Cardiac muscle cell (in vitro differentiated cells and primary cell): ENCODE results near the gene RNASEH2A. TPM values are rescaled to one million over a fixed set of nuclear protein-coding genes. Genes with fewer than 3 reads are reported as not detected.
"Not testable (repeated sequence)": the region's sequence is repeated elsewhere in the genome, so short reads cannot be mapped to it uniquely, and the experiment has no call there.

Experiments used
- DNase-seq, 2 donors: peaks; one replicate each; pipeline versions ENCODE4 v3.0.0 to v3.0.0-alpha.2; 2010 to 2017; ENCODE audit warnings: low read depth in 1 of 2, low spot score in 1 of 2
- H3K27ac ChIP-seq: fragments of 200-600 bp; sonication (generic); 2 replicates; pipeline ENCODE4 v1.5.1; 2016
- H3K27me3 ChIP-seq: fragments of 200-600 bp; sonication (generic); 2 replicates; pipeline ENCODE4 v1.6.0; 2016; ENCODE audit warnings: control low read depth
- H3K36me3 ChIP-seq: fragments of 200-600 bp; sonication (generic); 2 replicates; pipeline ENCODE4 v1.5.1; 2016; ENCODE audit warnings: control low read depth
- H3K4me1 ChIP-seq: fragments of 200-600 bp; sonication (generic); 2 replicates; pipeline ENCODE4 v1.8.1; 2017; ENCODE audit warnings: low read depth, mild to moderate bottlenecking, mixed run types
- H3K4me3 ChIP-seq: fragments of 200-600 bp; sonication (generic); 2 replicates; pipeline ENCODE4 v1.5.1; 2016; ENCODE audit warnings: mild to moderate bottlenecking
- H3K9me3 ChIP-seq: fragments of 200-600 bp; sonication (generic); 2 replicates; pipeline ENCODE4 v1.5.1; 2017; ENCODE audit warnings: low read depth, mild to moderate bottlenecking, control low read depth
- polyA plus RNA-seq: library from polyadenylated mRNA; unstranded; fragments of >200 nt; fragmentation: Nextera tagmentation; extraction: Ambion mirVana; gene quantifications from 2 replicates; pipeline ENCODE4 v1.2.1, GENCODE V29; 2016
- total RNA-seq: library from RNA; depleted of rRNA; stranded (reverse); fragments of >200 nt; gene quantifications from 2 replicates; pipeline ENCODE4 v1.2.3, GENCODE V29; 2016
- TF ChIP-seq, protein P1 (sequence below): IDR thresholded peaks from 2 replicates; pipeline ENCODE4 v1.5.1; 2012; ENCODE audit warnings: low read depth, mild to moderate bottlenecking, low read length

The RNASEH2A gene
- total and polyA plus RNA-seq, 2 experiments from 2014 or later, result 29.0 to 40.4 TPM

DNA sequence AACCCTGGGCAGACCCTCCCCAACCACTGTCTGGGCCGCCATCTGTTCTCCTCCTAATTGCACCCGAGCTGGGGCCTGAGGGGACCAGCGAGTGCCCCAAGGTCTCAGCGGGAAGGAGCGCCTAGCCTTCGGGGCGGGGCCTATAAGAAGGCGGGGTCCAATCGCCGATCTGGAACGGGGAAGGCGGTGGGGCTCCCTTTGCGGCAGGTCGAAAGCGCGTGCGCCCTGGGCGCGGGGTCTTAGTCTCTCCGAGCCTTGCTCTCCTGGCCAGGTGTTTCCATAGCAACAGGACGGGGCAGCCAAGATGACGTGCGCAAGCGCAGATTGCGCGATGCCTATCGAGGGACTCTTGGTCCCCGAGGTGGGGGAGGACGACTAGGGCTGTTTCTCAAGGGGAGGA lies 34.7 kb downstream of the RNASEH2A start:
- Histone ChIP-seq H3K4me1 (no peaks in the 10 kb centered on the region), H3K27ac (no peak overlapping the region), H3K4me3 (peak overlapping the region; percentile 23), H3K36me3 (no peaks in the 10 kb centered on the region), H3K27me3 (peaks cover 15% of the 10 kb centered on the region), H3K9me3 (no peaks in the 10 kb centered on the region)
- TF ChIP-seq, protein P1, sequence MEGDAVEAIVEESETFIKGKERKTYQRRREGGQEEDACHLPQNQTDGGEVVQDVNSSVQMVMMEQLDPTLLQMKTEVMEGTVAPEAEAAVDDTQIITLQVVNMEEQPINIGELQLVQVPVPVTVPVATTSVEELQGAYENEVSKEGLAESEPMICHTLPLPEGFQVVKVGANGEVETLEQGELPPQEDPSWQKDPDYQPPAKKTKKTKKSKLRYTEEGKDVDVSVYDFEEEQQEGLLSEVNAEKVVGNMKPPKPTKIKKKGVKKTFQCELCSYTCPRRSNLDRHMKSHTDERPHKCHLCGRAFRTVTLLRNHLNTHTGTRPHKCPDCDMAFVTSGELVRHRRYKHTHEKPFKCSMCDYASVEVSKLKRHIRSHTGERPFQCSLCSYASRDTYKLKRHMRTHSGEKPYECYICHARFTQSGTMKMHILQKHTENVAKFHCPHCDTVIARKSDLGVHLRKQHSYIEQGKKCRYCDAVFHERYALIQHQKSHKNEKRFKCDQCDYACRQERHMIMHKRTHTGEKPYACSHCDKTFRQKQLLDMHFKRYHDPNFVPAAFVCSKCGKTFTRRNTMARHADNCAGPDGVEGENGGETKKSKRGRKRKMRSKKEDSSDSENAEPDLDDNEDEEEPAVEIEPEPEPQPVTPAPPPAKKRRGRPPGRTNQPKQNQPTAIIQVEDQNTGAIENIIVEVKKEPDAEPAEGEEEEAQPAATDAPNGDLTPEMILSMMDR, result no peak
- peak; percentile 52 to 92 for DNase-seq

DNA sequence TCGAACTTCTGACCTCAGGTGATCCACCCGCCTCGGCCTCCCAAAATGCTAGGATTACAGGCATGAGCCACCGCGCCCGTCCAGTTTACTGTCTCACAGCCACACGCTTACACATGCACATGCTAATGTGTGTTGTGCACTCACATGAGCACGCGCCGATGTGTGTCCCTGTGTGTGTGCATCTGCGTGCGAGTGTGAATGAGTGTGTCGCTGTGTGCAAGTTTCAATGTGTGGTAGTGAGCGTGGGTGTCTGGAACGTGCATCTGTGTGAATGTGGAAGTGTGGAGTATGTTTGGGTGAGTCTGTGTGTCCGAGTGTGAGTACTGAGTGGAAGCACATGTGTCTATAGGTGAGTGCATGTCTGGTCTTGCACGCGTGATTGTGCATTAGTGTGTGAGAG lies 36.1 kb downstream of the RNASEH2A start:
- no peaks in the 10 kb centered on the region for H3K36me3 ChIP-seq
- H3K27ac ChIP-seq, result no peak overlapping the region
- TF ChIP-seq, protein P1, result no peak
- no peaks in the 10 kb centered on the region for H3K4me1 ChIP-seq
- no peak overlapping the region for H3K4me3 ChIP-seq
- no peaks in the 10 kb centered on the region for H3K9me3 ChIP-seq
- DNase-seq, result no peak
- peaks cover 11% of the 10 kb centered on the region for H3K27me3 ChIP-seq

DNA sequence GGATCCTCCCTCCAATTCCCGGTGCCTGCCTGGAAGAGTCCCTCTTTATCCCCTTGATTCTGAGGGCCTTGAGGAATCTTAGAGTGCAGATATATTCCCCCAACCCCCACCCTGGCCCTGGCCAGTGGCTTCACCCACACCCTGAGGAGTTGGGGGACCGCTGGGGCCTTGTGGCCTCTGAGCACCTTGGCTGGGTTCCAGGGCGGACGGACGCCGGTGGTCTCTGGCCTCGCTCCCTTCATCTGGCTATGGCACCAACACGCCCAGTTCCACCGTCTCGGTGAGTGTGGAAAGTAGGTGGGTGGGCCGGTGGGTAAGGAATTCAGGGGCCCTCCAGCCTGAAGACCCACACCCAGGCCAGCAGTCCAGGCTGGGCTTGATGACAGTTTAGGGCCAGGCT lies 36.9 kb downstream of the RNASEH2A start:
- TF ChIP-seq, protein P1, result no peak
- Histone ChIP-seq H3K4me3 (no peak overlapping the region), H3K9me3 (no peaks in the 10 kb centered on the region), H3K27me3 (peaks cover 11% of the 10 kb centered on the region), H3K27ac (no peak overlapping the region), H3K36me3 (no peaks in the 10 kb centered on the region), H3K4me1 (no peaks in the 10 kb centered on the region)
- DNase-seq, result no peak

DNA sequence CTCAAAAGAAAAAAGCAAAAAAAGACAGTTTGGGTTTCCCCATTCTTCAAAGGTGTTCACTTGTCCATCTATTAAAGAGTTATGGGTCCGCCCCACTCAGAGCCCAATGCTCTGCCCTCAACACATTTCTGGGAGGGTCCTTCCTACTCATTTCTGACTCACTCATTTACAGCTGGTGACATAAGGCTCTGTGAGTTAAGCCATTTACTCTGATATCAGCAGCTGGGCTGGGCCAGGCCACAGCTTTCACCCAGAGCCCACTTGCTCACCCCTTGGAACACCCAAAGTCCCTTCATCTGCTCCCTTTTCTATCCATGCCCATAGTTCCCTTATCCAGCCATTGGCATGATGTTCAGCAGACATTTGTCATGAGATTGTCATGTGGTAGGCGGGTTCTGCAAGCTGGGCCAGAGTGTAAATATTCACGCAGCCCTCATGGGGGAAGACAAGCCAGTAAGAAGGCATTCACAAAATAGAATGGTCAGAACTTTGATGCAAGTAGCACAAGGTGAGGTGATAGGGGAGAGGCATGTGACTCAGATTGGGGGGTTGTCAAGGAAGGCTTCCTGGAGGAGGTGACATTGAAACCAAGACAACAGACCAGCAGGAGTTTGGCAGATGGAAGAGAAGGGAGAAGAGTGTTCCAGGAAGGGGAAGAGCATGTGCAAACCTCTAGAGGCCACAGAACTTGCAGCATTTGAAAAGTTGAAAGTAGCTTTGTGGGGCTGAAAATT lies 37.8 kb downstream of the RNASEH2A start:
- Histone ChIP-seq H3K4me1 (no peaks in the 10 kb centered on the region), H3K27ac (no peak overlapping the region), H3K27me3 (peaks cover 3% of the 10 kb centered on the region), H3K4me3 (no peak overlapping the region), H3K9me3 (no peaks in the 10 kb centered on the region), H3K36me3 (no peaks in the 10 kb centered on the region)
- no peak for DNase-seq
- TF ChIP-seq, protein P1, result no peak

DNA sequence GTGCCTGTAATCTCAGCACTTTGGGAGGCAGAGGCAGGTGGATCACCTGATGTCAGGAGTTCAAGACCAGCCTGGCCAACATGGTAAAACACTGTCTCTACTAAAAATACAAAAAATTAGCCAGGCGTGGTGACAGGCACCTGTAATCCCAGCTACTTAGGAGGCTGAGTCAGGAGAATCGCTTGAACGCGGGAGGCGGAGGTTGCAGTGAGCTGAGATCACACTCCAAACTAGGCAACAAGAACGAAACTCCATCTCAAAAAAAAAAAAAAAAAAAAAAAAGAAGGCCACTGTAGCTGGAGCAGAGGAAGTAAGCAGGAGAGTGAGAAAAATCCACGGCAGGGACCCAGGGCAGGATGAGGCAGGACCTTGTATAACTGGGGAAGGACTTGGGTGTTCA lies 40.2 kb downstream of the RNASEH2A start:
- H3K9me3 ChIP-seq, H3K4me1 ChIP-seq, DNase-seq, H3K4me3 ChIP-seq, H3K36me3 ChIP-seq, H3K27me3 ChIP-seq, H3K27ac ChIP-seq: not testable (repeated sequence)

DNA sequence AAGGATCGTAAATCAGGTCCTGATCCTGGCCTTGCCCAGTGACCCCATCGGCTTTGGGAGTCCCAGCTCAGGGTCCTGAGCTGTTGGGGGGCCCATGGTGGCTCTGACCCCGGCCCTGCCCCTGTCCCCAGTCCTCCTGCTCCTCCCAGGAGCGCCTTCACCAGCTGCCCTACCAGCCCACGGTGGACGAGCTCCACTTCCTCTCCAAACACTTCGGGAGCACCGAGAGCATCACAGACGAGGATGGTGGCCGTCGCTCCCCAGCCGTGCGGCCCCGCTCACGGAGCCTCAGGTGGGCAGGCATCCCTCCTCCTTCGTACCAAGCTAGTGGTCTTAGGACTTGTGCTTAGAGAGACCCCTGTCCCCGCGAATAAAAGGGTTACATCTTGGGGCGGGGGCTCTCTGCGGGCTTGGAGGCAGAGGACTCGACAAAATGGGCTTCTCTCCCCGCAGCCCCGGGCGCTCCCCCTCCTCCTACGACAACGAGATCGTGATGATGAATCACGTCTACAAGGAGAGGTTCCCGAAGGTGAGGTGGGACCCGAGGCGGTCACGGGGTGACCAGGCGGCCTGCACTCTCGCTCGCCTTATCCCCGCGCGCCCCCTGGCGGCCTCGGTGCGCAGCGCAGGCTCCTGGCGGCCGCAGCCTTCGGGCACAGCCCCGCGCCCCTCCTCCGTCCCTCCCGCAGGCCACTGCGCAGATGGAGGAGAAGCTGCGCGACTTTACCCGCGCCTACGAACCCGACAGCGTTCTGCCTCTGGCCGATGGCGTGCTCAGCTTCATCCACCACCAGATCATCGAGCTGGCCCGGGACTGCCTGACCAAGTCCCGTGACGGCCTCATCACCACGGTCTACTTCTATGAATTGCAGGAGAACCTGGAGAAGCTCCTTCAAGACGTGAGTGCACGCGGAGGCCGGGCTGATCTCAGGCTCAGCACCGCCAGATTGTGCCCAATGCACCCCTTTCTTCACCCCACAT lies 41.1 kb downstream of the RNASEH2A start:
- Histone ChIP-seq H3K36me3 (no peaks in the 10 kb centered on the region), H3K4me1 (no peaks in the 10 kb centered on the region), H3K4me3 (no peak overlapping the region), H3K27me3 (no peaks in the 10 kb centered on the region), H3K9me3 (no peaks in the 10 kb centered on the region), H3K27ac (no peak overlapping the region)
- peak; percentile 83 to 86 for DNase-seq
- TF ChIP-seq, protein P1, result peak; percentile 98
